ENCODE data around the gene TMEM87A.

GRCh38 chr15:42275780-42276391, 2.7 kb upstream of the TMEM87A start:
- TF ChIP-seq CTCF (conservative IDR thresholded peaks at IDR 0.05) (no peak), ZFX (IDR thresholded peaks at IDR 0.05) (no peak)

Data from C4-2B (cell line).